ENCODE results near the gene CCDC9. TPM values are rescaled to one million over a fixed set of nuclear protein-coding genes. Genes with fewer than 3 reads are reported as not detected.

CCDC9 gene
- total RNA-seq: 10 to 100 TPM; 28.4 to 29.3 TPM

DNA sequence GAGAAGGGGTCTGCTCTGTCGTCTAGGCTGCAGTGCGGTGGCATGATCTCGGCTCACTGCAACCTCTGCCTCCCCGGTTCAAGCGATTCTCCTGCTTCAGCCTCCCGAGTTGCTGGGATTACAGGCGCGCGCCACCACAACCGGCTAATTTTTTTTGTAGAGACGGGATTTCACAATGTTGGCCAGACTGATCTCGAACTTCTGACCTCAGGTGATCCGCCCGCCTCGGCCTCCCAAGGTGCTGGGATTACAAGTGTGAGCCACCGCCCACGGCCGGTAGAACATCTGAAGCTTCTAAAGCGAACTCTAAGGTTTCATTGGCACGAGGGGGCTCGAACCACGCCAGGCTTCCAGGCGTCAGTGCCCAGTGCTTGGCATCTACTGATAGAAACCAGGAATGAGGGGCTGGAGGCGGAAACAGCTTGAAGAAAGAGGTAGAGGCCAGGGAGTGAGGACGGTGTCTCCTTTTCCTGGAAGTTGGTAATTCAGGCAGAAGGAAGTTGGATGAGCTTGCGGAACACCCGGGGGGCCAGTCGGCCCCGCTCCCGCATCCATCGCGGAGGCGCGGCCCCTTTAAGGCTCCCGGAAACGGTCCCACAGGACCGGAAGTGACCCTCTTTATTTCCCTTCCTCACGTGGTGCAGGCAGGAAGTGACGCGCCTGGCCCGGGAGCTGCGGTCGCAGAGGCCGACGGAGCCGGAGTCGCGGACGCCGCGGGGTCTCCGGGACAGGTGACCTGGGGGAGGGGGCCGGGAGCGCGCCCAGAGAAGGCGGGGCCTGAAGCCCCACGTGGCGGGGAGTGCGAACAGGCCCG, at the start of gene CCDC9:
CCDC9 (plus strand) TSS at position 647 of the 814 bp plus-strand sequence. CDS start 1,876 bp downstream, outside the sequence.
- H3K27me3 Mint-ChIP-seq: no peaks in the 10 kb centered on the region
- peaks cover 20% of the 10 kb centered on the region for H3K36me3 Mint-ChIP-seq
- peak within 1 kb of the TSS; percentile 92 for H3K27ac Mint-ChIP-seq
- peak; percentile 98 for DNase-seq
- no peaks in the 10 kb centered on the region for H3K9me3 Mint-ChIP-seq
- peaks cover 24% of the 10 kb centered on the region for H3K4me1 Mint-ChIP-seq
- peak within 1 kb of the TSS; percentile 91 for H3K4me3 Mint-ChIP-seq

DNA sequence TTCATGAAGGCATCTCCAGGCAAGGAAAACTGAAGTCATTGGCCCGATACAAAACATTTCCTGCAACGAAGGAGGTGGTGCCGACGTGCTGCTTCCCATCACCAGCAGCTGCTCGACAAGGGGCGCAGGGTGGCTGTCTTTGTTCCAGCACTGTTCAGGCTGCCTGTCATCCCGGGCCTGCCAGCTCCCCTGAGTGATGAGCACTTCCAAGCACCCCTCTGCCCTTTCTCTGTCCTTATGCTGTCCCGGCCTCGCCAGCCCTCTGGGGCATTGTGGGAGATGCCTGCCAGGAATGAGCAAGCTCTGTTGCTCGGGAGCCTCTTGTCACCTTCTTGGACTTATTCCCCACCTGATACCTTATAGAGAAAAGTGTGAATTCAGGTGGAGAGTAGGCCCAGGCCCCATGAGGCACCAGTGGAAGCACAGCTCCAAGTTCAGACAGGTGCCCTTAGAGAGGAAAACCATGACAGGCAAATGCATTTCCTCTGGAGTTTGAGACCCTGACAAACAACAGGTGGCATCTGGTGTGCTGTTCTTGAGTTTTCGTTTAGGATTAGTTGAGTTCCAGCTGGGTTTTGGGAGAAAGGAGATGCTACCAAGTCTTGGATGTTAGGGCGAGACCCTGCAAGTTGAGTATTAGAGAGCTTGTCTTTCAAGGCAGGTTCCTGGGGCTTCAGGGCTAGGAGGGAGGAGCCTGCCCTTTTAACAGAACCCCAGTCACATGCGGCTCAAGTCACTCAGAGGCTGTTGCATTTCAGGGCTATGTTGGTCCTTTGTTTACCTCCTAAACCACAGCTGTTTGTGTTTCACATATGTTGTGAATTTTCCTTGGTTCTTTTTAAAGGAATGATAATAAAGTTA, 46.8 kb upstream of the CCDC9 start:
- peaks cover 21% of the 10 kb centered on the region for H3K36me3 Mint-ChIP-seq
- no peak for DNase-seq
- H3K4me3 Mint-ChIP-seq: no peak overlapping the region
- peak overlapping the region; percentile 94 for H3K27ac Mint-ChIP-seq
- no peaks in the 10 kb centered on the region for H3K9me3 Mint-ChIP-seq
- no peaks in the 10 kb centered on the region for H3K27me3 Mint-ChIP-seq
- H3K4me1 Mint-ChIP-seq: peaks cover 20% of the 10 kb centered on the region

DNA sequence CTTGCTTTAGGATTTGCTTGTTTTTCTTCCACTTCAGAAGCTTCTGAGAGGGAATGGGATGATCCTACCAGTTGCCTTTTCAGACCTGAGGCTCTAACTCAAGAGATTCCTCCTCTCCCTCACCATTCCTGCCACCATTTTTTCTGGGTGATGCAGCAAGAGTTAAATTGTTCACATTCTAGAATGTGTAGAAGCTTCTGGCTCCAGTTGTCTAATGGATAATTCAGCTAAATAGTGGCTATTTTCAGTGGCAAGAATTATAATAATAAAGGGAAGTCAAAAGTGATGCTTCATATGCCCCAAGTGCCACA, 46.2 kb upstream of the CCDC9 start:
- Mint-ChIP-seq H3K4me1 (peaks cover 20% of the 10 kb centered on the region), H3K27ac (peak overlapping the region; percentile 94), H3K27me3 (no peaks in the 10 kb centered on the region), H3K9me3 (no peaks in the 10 kb centered on the region), H3K36me3 (peaks cover 16% of the 10 kb centered on the region), H3K4me3 (no peak overlapping the region)
- no peak for DNase-seq

DNA sequence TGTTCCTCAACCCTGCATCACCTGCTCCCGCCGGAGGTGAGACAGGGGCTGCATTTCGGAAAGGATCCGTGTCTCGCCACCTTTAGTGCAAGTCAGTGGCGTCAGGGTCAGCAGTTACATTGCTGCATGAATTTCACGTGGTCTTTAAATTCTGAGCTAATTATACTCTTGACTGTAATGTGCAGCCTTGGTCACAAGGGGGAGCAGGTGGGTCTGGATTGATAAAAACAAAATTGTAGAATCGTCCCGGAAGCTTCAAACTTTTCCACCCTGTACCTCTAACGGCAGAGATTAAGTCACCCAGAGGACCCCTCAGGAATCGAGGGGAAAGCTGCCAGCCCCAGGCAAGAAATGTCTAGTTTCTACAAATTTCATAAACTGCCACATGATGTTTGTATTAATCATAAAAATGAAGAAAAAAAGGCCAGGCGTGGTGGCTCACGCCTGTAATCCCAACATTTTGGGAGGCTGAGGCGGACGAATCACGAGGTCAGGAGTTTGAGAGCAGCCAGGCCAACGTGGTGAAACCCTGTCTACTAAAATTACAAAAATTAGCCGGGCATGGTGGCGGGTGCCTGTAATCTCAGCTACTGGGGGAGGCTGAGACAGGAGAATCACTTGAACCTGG, 45.5 kb upstream of the CCDC9 start:
- H3K4me1 Mint-ChIP-seq: peaks cover 14% of the 10 kb centered on the region
- H3K36me3 Mint-ChIP-seq: peaks cover 16% of the 10 kb centered on the region
- peak overlapping the region; percentile 25 for H3K4me3 Mint-ChIP-seq
- H3K9me3 Mint-ChIP-seq: no peaks in the 10 kb centered on the region
- peak; percentile 71 for DNase-seq
- H3K27me3 Mint-ChIP-seq: no peaks in the 10 kb centered on the region
- H3K27ac Mint-ChIP-seq: peak overlapping the region; percentile 94

DNA sequence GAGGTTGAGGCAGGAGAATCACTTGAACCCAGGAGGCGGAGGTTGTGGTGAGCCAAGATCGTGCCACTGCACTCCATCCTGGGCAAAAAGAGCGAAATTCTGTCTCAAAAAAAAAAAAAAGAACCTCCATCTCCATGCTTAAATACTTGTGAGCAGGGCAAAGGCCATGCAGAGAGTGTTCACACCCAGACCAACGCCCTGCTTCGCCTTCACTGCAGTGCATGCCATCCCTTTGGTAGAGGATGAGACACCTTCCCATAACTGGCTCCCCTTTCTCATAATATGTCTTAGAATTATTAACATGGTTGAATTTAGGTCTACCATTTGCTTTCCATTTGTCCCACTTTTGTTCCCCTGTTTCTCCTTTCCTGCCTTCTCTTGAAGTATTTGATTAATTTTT, 40.7 kb upstream of the CCDC9 start:
- Mint-ChIP-seq H3K4me1 (peaks cover 7% of the 10 kb centered on the region), H3K27me3 (no peaks in the 10 kb centered on the region), H3K27ac (no peak overlapping the region), H3K36me3 (peaks cover 8% of the 10 kb centered on the region), H3K9me3 (no peaks in the 10 kb centered on the region), H3K4me3 (no peak overlapping the region)
- no peak for DNase-seq

DNA sequence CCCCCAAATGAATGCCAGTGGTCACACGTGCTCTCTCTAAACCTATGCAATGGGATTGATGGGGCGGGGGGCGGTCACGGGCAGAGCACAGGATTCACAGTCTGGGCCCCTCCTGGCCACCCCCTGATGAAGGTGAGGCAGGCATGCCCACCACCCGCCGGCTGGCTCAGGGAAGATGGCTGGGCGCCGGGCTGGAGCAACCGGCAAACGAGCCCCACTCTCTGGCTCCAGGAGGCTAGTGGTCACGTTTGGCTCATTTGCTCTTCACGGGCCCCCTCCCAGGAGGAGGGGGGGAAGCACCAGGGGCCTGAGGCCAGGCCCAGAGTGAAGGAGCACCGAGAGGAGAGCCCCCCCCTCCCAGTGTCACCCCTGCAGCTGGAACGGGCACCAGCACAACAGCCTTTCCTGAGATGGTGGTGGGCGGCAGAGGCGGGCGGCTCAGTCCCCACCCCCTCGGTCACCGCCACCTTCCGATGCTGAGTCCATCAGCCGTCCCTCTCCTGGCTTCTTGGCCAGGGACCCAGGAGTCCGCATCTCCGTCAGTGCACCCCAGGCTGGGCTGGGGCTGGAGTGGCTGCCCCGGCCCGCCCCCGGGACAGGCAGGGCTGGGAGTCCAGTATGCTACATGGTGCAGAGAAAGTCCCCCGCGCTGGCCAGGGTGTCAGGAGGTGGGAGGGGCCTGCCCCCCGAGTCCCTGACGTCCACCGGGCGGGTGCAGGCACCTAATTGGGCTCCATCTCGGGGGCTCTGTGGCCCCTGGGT, 35.1 kb upstream of the CCDC9 start:
- H3K27ac Mint-ChIP-seq: no peak overlapping the region

DNA sequence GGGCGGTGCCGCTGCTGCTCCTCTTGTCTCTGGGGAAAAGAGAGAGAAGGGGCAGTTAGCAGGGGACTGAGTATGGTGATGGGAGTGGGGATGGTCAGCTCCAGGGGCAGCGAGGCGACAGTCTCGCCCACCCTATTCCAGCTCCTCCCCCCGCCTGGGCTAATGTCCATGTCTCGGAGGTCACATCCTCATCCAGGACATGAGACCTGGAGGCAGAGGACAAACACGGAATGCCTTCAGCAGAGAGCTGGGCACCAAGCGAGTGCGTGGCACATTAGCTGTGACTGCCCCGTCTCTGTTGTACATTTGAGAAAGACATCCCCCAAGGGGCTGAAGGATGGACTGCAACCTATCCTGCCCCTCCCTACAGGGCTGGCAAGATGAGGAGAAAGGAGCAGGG, 34.4 kb upstream of the CCDC9 start:
- Mint-ChIP-seq H3K4me1 (peaks cover 6% of the 10 kb centered on the region), H3K27ac (no peak overlapping the region), H3K27me3 (no peaks in the 10 kb centered on the region), H3K36me3 (peaks cover 10% of the 10 kb centered on the region), H3K9me3 (no peaks in the 10 kb centered on the region), H3K4me3 (no peak overlapping the region)
- DNase-seq: no peak

More for the DNA sequence above, 35.1 kb upstream of the CCDC9 start:
- Mint-ChIP-seq H3K4me3 (no peak overlapping the region), H3K27me3 (no peaks in the 10 kb centered on the region), H3K4me1 (peaks cover 3% of the 10 kb centered on the region), H3K9me3 (no peaks in the 10 kb centered on the region), H3K36me3 (peaks cover 10% of the 10 kb centered on the region)
- no peak for DNase-seq

DNA sequence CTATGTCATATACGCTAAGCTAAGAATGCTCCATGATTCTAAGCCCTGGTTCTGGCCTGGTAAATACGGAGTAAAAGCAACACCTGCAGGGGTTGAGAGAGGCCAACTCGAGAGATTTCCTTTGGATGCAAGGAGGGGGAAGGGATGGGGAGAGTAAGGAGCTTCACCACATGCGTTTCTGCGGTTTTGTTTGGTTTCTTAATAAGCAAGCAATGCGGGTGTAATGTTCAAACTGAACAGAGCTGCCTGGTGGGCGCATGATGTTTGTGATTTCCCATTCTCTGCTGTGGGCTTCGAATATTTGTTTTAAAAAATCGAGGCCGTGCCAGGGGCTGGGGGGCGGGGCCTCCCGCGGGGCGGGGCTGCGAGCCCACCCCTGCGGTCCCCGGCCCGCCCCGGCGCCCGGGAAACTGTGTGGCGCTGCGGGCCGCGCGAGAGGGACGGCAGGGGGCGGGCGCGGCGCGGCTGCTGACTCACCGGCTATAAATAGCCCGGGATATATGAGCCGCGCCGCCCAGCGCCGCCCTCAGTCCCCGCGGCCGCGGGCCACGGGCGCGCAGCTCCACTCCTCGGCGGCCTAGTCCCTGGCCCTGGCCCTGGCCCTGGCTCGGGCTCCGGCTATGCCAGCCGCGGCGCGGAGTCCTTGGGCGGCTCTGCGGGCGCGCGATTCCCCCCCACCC, 30.4 kb upstream of the CCDC9 start:
- Mint-ChIP-seq H3K4me1 (peaks cover 13% of the 10 kb centered on the region), H3K9me3 (no peaks in the 10 kb centered on the region), H3K4me3 (no peak overlapping the region), H3K36me3 (peaks cover 10% of the 10 kb centered on the region), H3K27me3 (no peaks in the 10 kb centered on the region), H3K27ac (peak overlapping the region; percentile 85)
- peak; percentile 89 for DNase-seq

DNA sequence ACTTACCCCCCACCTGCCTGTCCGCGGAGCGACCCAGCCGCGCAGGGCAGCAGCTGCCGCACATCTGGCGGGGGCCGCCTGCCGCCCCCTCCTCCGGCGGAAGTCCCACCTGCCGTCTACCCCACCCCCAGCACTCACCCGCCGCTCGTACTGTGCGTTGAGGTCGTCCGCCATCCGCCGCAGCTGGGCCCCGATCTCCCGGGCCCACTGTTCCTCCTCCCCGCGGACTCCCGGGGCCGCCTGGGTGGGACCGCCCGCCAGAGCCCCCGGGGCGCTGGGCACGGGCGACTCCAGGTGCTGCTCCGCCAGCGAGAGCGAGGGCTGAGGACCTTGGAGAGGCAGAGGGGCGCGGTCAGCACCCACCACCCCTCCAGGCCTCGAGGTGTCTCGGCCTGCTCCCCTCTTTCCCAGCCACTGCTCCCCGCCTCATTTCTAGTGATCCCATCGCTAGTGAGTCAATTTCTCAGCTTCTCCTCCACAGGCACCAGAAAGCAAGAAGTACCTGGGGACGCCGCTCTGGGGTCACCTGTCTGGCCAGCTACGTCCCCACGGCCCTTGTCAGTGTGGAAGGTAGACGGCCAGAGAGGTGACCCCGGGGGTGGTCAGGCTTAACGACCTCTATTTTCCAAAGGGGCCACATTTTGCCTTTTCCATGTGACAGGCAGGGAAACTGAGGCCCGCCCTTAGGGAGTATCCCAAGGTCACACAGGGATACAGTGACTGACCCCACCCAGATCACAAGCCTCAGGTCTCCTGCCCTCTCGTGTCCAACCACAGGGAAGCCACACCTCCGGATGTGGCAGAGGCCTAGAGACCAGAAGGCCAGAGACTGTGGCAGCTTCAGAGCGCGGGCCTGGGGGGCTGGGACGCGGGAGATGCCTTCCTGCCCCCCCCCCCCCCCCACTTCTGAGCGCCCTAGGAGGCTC, 29.6 kb upstream of the CCDC9 start:
- H3K36me3 Mint-ChIP-seq: peaks cover 8% of the 10 kb centered on the region
- peak overlapping the region; percentile 85 for H3K27ac Mint-ChIP-seq
- H3K9me3 Mint-ChIP-seq: no peaks in the 10 kb centered on the region
- DNase-seq: peak; percentile 68
- peaks cover 18% of the 10 kb centered on the region for H3K4me1 Mint-ChIP-seq
- H3K4me3 Mint-ChIP-seq: peak overlapping the region; percentile 77
- no peaks in the 10 kb centered on the region for H3K27me3 Mint-ChIP-seq

DNA sequence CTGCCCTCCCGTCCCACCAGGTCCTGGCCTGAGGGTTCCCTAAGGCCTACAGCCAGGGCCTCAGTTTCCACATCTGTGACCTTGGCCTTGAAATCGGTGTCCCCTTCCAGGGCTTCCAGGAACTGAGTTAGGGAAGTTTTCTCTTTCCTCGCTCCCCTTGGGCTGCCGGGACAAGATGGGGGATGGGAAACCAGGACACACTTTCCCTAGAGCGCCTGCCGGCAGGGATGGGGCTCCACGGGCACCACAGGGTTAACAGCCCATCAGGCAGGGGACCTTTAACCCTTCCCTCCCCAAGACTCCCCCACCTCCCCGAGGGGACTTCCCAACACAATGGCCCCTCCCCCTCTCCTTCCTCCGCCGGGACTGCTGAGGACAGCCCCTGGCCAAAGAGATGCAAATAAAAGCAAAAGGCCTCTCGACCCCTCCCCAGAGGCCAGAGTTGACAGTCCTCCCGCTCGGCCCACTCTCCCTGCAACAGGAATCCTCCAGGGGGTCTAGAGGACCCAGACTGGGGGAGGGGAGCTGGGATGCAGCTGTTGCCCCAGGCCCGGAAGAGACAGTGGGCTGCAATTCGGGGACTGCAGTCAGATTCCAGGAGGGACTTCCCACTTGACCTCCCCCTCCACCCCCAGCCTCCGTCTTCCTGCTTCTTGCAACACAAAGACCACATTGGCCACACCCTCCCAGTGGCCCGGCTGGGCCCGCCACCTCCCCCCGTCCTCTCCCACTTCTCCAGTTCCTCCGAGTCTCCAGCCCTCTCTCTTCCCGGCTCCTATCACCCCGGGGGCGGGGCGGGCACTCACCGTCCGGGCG, 28.8 kb upstream of the CCDC9 start:
- Mint-ChIP-seq H3K27me3 (no peaks in the 10 kb centered on the region), H3K9me3 (no peaks in the 10 kb centered on the region), H3K4me1 (peaks cover 27% of the 10 kb centered on the region), H3K4me3 (peak overlapping the region; percentile 77), H3K36me3 (peaks cover 8% of the 10 kb centered on the region), H3K27ac (peak overlapping the region; percentile 85)
- DNase-seq: peak; percentile 67

DNA sequence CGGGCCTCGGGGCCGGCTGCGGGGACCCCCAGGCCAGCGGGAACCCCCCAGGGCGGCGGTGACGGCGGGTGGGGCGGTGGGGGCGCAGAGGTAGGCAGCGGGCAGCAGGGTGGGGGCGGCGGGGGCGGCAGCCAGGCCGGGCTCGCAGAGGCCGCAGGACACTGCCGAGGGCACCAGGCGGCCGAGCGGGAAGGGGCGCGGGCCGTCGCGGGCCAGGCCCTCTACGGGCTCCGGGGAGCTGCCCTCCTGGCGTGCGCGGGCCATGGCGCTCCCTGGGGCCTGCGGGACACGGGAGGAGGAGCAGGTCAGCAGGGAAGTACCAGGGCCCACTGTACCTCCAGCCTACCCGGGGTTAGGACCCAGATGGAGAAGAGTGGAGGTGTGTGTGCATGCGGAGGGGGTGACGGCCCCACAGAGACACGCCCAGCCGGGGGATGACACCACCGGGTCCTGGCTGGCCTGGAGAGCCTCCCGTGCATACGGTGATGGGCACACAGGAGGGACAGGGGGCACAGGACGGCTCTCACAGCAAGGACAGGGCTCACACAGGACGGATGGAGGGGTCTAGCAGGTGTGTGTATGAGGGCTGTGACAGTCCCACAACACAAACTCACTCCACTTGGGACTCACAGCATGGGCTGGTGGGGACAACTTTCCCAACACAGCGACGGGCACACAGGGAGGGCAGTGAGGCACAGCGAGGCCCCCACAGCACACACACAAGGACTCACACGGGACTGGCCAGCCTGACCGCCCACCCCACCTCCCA, 28.0 kb upstream of the CCDC9 start:
- no peaks in the 10 kb centered on the region for H3K9me3 Mint-ChIP-seq
- H3K4me3 Mint-ChIP-seq: peak overlapping the region; percentile 77
- H3K27me3 Mint-ChIP-seq: no peaks in the 10 kb centered on the region
- DNase-seq: peak; percentile 70
- peaks cover 31% of the 10 kb centered on the region for H3K4me1 Mint-ChIP-seq
- H3K36me3 Mint-ChIP-seq: peaks cover 8% of the 10 kb centered on the region
- no peak overlapping the region for H3K27ac Mint-ChIP-seq

DNA sequence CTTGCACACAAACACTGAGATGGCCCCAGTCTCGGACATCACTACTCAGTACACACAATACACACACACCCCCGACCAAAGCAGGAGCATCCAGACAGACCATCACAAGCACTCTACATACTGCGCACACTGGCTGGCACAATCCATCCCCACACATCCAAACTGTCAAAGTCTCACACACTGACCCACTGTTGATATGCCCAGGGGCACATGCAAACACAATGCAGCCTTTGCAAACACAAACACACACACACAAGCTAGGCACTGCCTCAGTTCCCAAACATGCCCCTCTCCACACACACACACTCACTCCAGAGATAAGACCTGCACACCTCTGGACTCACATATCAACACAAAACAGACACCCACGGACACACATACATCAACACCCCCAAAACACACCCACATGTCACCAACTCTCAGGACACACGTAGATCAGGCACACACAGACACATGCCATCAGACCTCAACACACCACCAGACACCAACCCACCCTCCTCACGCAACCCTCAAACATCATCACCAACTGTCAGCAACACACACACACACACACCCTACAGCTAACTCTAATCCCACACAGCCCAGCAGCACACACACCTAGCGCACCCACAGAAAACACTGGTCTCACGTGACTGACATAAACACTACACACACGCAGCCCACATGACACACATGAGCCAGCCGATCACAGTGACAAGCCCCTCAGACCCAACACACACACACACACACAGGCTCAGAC, 27.2 kb upstream of the CCDC9 start:
- peaks cover 5% of the 10 kb centered on the region for H3K36me3 Mint-ChIP-seq
- DNase-seq: peak; percentile 30
- H3K27ac Mint-ChIP-seq: no peak overlapping the region
- peaks cover 31% of the 10 kb centered on the region for H3K4me1 Mint-ChIP-seq
- H3K4me3 Mint-ChIP-seq: no peak overlapping the region
- H3K27me3 Mint-ChIP-seq: no peaks in the 10 kb centered on the region
- H3K9me3 Mint-ChIP-seq: no peaks in the 10 kb centered on the region

Data from activated naive CD8-positive, alpha-beta T cell treated with anti-CD3 and anti-CD28 coated beads for 36 hours (primary cell).